ENCODE measurements around the gene EFNA5.

The EFNA5 gene

GRCh38 chr5:107478068-107478641 is 192.6 kb downstream of the EFNA5 start:
- in situ Hi-C loops (cut with MboI; ENCODE audit: low pct_unique_long_range_greater_than_20kb, low sequenced_read_pairs), result no loop called here
- DNase-seq, result no peak

DNA sequence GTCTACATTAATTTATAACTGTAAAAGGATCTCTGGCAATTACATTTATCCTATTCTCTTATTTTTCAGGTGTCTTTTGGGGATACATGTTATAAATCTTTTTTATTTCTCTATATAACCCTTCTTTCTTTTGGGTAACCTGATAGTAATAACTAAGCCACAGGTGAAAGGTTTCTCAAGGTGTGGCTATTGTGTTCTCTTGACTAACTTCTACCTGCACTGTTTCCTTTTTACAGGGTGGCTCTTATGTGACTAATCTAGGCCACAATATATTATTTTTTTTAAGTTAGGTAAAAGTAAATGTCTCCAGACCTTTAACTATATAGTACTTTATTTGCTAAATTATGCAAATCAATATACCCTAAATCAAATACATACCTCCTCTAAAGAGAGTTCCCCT is 193.2 kb downstream of the EFNA5 start:
- DNase-seq, result no peak
- in situ Hi-C loops (cut with MboI; ENCODE audit: low pct_unique_long_range_greater_than_20kb, low sequenced_read_pairs), result no loop called here

GRCh38 chr5:107476783-107477182 is 194.0 kb downstream of the EFNA5 start:
- in situ Hi-C loops (cut with MboI; ENCODE audit: low pct_unique_long_range_greater_than_20kb, low sequenced_read_pairs), result no loop called here

GRCh38 chr5:107474716-107475489 is 195.8 kb downstream of the EFNA5 start:
- in situ Hi-C loops (cut with MboI; ENCODE audit: low pct_unique_long_range_greater_than_20kb, low sequenced_read_pairs), result no loop called here
- no peak for DNase-seq

More at GRCh38 chr5:107476783-107477182, 194.0 kb downstream of the EFNA5 start:
- no peak for DNase-seq

DNA sequence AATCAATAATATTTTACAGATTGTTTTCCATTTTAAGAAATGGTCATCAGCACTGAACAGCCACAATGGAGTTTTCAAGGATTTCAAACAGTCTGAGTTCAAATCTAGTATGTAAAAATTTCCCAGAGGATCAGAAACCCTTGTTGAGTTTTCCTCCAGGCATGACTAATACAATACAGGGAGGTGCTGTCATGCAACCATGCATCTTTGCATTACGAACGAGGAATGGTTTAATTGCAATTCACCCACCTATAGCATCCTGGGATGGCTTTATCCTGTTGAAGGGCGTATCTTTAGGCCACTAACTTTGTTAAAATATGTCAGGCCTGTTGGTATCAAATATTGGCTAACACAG is 196.4 kb downstream of the EFNA5 start:
- in situ Hi-C loops (cut with MboI; ENCODE audit: low pct_unique_long_range_greater_than_20kb, low sequenced_read_pairs), result no loop called here
- DNase-seq, result no peak

GRCh38 chr5:107472620-107473064 is 198.1 kb downstream of the EFNA5 start:
- in situ Hi-C loops (cut with MboI; ENCODE audit: low pct_unique_long_range_greater_than_20kb, low sequenced_read_pairs), result no loop called here
- DNase-seq, result no peak

GRCh38 chr5:107470295-107470582 is 200.5 kb downstream of the EFNA5 start:
- no peak for DNase-seq

GRCh38 chr5:107469485-107470294 is 201.0 kb downstream of the EFNA5 start:
- in situ Hi-C loops (cut with MboI; ENCODE audit: low pct_unique_long_range_greater_than_20kb, low sequenced_read_pairs), result no loop called here
- no peak for DNase-seq

More at GRCh38 chr5:107470295-107470582, 200.5 kb downstream of the EFNA5 start:
- in situ Hi-C loops (cut with MboI; ENCODE audit: low pct_unique_long_range_greater_than_20kb, low sequenced_read_pairs), result no loop called here

DNA sequence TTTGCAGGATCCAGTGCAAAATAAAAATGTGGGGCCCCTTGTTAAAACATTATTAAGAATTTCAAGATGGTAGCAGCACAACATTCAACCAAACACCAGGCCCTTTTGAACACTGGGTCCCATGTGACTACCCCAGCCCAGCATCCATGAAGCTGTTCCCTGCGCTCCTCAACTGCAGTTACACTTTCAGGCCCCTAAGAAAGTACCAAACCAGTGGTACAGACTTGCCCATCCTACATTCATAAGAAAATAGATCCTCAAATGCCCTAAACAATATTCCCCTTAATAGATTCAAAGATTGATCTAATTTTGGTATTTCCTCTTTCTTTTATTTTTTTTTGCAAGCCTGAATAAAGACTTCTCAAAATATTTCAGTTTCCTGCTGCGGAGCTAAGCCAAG is 201.7 kb downstream of the EFNA5 start:
- in situ Hi-C loops (cut with MboI; ENCODE audit: low pct_unique_long_range_greater_than_20kb, low sequenced_read_pairs), result no loop called here
- DNase-seq, result no peak

DNA sequence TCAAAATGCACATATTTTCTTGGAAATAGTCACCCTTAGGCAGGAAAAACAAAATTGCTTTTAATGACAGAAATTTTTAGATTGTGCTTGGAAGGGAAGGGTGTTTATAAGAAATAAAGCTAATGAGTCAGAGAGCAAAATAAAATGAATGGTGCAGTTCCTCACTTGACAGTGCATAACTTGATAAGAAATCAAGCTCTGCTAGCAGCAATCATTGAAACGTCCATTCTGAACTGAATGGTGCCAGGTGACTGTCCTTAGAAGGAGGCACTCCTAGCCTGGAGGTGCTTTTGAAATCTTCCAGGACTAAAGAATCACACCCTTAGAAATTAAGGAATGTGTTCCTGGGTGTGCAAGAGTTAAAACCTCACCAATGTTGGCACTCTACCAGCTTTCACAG is 202.5 kb downstream of the EFNA5 start:
- no peak for DNase-seq
- in situ Hi-C loops (cut with MboI; ENCODE audit: low pct_unique_long_range_greater_than_20kb, low sequenced_read_pairs), result no loop called here

DNA sequence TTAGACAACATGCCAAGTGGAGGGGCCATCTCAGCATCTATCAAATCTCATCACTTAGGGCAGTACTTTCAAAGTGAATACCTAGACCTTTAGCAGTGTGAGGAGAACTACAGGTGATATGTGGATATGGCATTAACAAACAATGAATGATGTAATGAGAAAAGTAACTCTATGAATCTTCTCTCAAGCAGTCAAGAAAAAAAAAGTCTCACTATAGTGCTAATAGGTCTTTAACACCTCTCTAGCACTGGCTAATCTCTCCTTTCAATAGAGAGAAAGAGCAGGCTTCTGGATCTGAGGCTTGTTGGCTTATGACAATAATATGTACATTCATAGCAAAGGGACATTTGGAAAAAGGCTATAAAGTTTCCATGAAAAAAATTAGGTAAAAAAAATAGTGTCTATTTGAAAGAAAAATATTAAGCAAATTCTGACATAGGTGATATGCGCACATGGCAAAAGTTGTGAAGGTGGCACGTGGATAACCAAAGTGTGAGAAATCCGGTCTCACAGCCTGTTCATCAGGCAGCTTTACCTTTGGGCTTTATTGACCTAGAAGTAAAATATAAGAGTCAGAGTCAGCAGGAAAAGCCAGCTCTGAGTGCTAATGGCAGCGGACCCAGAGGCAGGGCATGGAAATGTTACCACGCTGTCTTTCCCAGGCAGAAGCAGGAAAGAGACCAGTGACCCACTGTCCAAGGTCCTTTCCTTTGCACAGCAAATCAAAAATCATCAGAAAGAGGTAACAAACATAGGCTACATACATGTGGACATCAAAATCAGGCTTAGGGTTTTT is 203.4 kb downstream of the EFNA5 start:
- in situ Hi-C loops (cut with MboI; ENCODE audit: low pct_unique_long_range_greater_than_20kb, low sequenced_read_pairs), result no loop called here
- no peak for DNase-seq

GRCh38 chr5:107466233-107466769 is 204.4 kb downstream of the EFNA5 start:
- no peak for DNase-seq
- in situ Hi-C loops (cut with MboI; ENCODE audit: low pct_unique_long_range_greater_than_20kb, low sequenced_read_pairs), result no loop called here

GRCh38 chr5:107464876-107465275 is 205.9 kb downstream of the EFNA5 start:
- in situ Hi-C loops (cut with MboI; ENCODE audit: low pct_unique_long_range_greater_than_20kb, low sequenced_read_pairs), result no loop called here
- DNase-seq, result no peak

- DNase-seq, result no peak
These were observed 206.3 kb downstream of the EFNA5 start for GRCh38 chr5:107464416-107464815.

DNA sequence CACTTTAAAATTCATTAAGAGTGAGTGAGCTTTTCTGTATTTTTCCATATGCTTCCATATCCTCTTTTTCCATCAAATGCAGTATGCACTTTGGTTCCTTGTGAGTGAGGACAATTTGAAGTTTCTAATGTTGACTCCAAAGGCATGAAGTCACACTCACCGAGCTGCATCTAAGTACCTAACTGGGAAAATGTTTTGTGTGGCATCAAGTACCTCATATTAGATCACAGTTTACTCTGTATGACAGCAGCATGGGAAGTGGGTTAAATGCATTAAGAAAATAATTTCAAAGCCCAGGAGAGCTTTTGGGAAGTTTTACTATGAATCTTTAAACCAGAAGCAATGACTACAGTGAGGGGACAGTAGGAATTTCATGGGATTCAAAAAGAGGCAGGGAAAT is 207.0 kb downstream of the EFNA5 start:
- in situ Hi-C loops (cut with MboI; ENCODE audit: low pct_unique_long_range_greater_than_20kb, low sequenced_read_pairs), result no loop called here

More at GRCh38 chr5:107464416-107464815, 206.3 kb downstream of the EFNA5 start:
- in situ Hi-C loops (cut with MboI; ENCODE audit: low pct_unique_long_range_greater_than_20kb, low sequenced_read_pairs), result no loop called here

GRCh38 chr5:107461770-107462169 is 209.0 kb downstream of the EFNA5 start:
- in situ Hi-C loops (cut with MboI; ENCODE audit: low pct_unique_long_range_greater_than_20kb, low sequenced_read_pairs), result no loop called here
- DNase-seq, result no peak

More for the DNA sequence above, 207.0 kb downstream of the EFNA5 start:
- no peak for DNase-seq

DNA sequence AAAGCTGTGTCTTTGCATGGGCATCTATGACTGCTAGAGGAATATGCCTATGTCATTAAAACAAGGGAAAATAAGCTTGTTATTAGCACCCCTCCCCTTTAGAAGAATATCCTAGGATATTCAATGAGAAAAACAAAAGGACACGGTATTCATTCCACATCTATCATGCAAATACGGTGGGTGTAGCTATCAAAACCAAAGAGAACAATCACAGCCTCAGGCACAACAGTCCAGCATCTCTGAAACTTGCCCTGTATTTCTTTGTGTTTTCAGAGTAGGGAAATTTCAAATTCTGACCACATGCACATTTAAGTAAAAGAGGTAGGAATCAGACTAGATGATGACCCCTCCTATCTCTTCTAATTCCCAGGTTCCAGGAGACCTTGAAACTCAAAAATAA is 209.9 kb downstream of the EFNA5 start:
- DNase-seq, result no peak
- in situ Hi-C loops (cut with MboI; ENCODE audit: low pct_unique_long_range_greater_than_20kb, low sequenced_read_pairs), result no loop called here

DNA sequence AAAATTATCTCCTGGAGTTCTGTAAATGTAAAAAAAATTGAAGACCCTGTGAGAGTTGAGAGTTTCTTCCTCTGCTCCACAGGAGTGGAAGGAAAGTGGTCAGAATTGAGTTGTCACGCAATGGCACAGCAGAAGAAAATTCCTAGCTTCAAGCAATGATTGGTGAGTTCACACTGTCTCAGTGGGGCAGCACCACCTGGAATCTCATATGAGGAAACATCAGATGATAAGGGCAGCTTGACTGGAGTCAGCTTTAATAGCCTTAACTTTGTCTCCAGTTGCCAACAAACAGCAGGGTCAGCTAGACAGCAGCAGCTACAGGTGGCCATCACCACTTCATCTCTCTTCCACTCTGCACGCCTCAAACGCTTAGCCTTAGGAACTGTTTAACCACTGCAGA is 211.1 kb downstream of the EFNA5 start:
- in situ Hi-C loops (cut with MboI; ENCODE audit: low pct_unique_long_range_greater_than_20kb, low sequenced_read_pairs), result no loop called here
- no peak for DNase-seq

- DNase-seq, result no peak
- in situ Hi-C loops (cut with MboI; ENCODE audit: low pct_unique_long_range_greater_than_20kb, low sequenced_read_pairs), result no loop called here
These were observed 212.4 kb downstream of the EFNA5 start for GRCh38 chr5:107458322-107458721.

Data from KBM-7 (cell line).